Measurements from ENCODE around the gene PRDM16. TPM values are rescaled to one million over a fixed set of nuclear protein-coding genes. Genes with fewer than 3 reads are reported as not detected.

The PRDM16 gene
- total and polyA plus RNA-seq, 2 of the 4 experiments (the other 2 are of a cell fraction), result 0.02 TPM; not detected in 1

DNA sequence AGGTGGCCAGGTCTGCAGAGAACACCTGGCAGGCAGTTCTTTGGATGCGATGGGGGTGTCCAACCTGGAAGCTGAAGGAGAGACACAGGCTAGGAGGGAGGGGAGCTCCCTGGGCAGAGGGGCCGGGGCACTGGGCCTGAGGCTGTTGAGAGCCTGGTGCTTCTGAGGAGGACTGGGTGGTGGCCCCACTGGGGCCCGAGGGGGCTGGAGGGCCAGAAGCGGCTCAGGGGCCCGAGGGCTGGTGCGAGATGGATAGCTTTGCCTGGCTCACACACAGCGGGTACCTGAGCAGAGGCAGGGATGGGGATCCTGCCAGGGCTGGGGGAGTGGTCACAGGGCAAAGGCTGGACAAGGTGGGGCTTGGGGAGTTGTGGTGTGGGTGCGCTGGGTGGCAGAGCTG is 37.2 kb downstream of the PRDM16 start:
- H2BK20ac ChIP-seq (ENCODE audit: low read depth, low read length), result no peak overlapping the region
- BruUV-seq (replicated peaks), result no TSS peak
- H3K9me3 ChIP-seq (ENCODE audit: control insufficient read depth, insufficient read depth, low read length), result peaks cover 11% of the 10 kb centered on the region
- H2BK15ac ChIP-seq (ENCODE audit: low read depth, low read length), result no peak overlapping the region
- dilution Hi-C loops (cut with HindIII; ENCODE audit: low sequenced_read_pairs, unreplicated experiment) (no loop called here), intact Hi-C loops (cut with micrococcal nuclease) (no loop called here), in situ Hi-C loops (cut with MboI; ENCODE audit: low sequenced_read_pairs) (no loop called here)
- no peak overlapping the region for H3K23ac ChIP-seq (ENCODE audit: low read depth, low read length)
- no peak overlapping the region for H3K4me3 ChIP-seq (ENCODE audit: insufficient read depth, low read depth, low read length)
- no peak overlapping the region for H3K56ac ChIP-seq (ENCODE audit: extremely low read depth, insufficient read depth, low read length)
- ChIA-PET POLR2A (ENCODE audit: unreplicated experiment) (no interaction called here), CTCF (no interaction called here)
- no peaks in the 10 kb centered on the region for H3K36me3 ChIP-seq (ENCODE audit: control insufficient read depth, insufficient read depth, low read length)
- no peaks in the 10 kb centered on the region for H3K27me3 ChIP-seq (ENCODE audit: control insufficient read depth, insufficient read depth, low read length)
- no peak overlapping the region for H2AK9ac ChIP-seq (replicated peaks; ENCODE audit: low read depth, low read length, poor library complexity)
- ATAC-seq (ENCODE audit: low read depth) (no peak), DNase-seq (no peak)
- 60% methylated on average over 2 of the region's 8 CpGs; no CpG with 5 or more reads in 1 of the 2 experiments for WGBS, 2 experiments (ENCODE audit: extremely low coverage in 2 of 2, insufficient read length in 1 of 2)
- H2BK120ac ChIP-seq (ENCODE audit: low read depth, low read length), result no peak overlapping the region
- H3K9me1 ChIP-seq (ENCODE audit: insufficient read depth, low read length), result no peaks in the 10 kb centered on the region
- no peak overlapping the region for H3K14ac ChIP-seq (replicated peaks; ENCODE audit: low read depth, low read length)
- H3K4me1 ChIP-seq (ENCODE audit: control insufficient read depth, insufficient read depth, low read length), result no peaks in the 10 kb centered on the region
- TF ChIP-seq RAD21 (IDR thresholded peaks at IDR 0.05; ENCODE audit: low read length), result no peak
- no peak for TF ChIP-seq MAFK (IDR thresholded peaks at IDR 0.05; ENCODE audit: low read depth, low read length)
- TF ChIP-seq RFX5 (IDR thresholded peaks at IDR 0.05; ENCODE audit: low read depth, low read length), result no peak
- TF ChIP-seq MXI1 (IDR thresholded peaks at IDR 0.05; ENCODE audit: borderline replicate concordance, low read depth, low read length), result no peak
- no peak for TF ChIP-seq BHLHE40 (IDR thresholded peaks at IDR 0.05; ENCODE audit: low read depth, low read length)
- no peak for TF ChIP-seq RCOR1 (IDR thresholded peaks at IDR 0.05; ENCODE audit: insufficient replicate concordance, low read length)
- TF ChIP-seq, protein P1, sequence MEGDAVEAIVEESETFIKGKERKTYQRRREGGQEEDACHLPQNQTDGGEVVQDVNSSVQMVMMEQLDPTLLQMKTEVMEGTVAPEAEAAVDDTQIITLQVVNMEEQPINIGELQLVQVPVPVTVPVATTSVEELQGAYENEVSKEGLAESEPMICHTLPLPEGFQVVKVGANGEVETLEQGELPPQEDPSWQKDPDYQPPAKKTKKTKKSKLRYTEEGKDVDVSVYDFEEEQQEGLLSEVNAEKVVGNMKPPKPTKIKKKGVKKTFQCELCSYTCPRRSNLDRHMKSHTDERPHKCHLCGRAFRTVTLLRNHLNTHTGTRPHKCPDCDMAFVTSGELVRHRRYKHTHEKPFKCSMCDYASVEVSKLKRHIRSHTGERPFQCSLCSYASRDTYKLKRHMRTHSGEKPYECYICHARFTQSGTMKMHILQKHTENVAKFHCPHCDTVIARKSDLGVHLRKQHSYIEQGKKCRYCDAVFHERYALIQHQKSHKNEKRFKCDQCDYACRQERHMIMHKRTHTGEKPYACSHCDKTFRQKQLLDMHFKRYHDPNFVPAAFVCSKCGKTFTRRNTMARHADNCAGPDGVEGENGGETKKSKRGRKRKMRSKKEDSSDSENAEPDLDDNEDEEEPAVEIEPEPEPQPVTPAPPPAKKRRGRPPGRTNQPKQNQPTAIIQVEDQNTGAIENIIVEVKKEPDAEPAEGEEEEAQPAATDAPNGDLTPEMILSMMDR (conservative IDR thresholded peaks at IDR 0.05; ENCODE audit: low read depth, low read length), result no peak
- no peak for TF ChIP-seq CEBPB (IDR thresholded peaks at IDR 0.05; ENCODE audit: low read depth, low read length)
- no peak for TF ChIP-seq NFE2L2 (IDR thresholded peaks at IDR 0.05; ENCODE audit: low read depth, low read length)
- no peak for TF ChIP-seq SMC3 (IDR thresholded peaks at IDR 0.05; ENCODE audit: low read depth, low read length)
- TF ChIP-seq, protein P2, sequence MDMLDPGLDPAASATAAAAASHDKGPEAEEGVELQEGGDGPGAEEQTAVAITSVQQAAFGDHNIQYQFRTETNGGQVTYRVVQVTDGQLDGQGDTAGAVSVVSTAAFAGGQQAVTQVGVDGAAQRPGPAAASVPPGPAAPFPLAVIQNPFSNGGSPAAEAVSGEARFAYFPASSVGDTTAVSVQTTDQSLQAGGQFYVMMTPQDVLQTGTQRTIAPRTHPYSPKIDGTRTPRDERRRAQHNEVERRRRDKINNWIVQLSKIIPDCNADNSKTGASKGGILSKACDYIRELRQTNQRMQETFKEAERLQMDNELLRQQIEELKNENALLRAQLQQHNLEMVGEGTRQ (IDR thresholded peaks at IDR 0.05; ENCODE audit: low read depth, low read length), result no peak
- TF ChIP-seq FOS (IDR thresholded peaks at IDR 0.05; ENCODE audit: low read depth, low read length), result no peak
- TF ChIP-seq POLR2A (IDR thresholded peaks at IDR 0.05; ENCODE audit: low read depth, low read length), result no peak
- TF ChIP-seq MAZ (IDR thresholded peaks at IDR 0.05; ENCODE audit: borderline replicate concordance, low read depth, low read length), result no peak
- TF ChIP-seq, protein P3, sequence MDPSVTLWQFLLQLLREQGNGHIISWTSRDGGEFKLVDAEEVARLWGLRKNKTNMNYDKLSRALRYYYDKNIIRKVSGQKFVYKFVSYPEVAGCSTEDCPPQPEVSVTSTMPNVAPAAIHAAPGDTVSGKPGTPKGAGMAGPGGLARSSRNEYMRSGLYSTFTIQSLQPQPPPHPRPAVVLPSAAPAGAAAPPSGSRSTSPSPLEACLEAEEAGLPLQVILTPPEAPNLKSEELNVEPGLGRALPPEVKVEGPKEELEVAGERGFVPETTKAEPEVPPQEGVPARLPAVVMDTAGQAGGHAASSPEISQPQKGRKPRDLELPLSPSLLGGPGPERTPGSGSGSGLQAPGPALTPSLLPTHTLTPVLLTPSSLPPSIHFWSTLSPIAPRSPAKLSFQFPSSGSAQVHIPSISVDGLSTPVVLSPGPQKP (IDR thresholded peaks at IDR 0.05; ENCODE audit: borderline replicate concordance, low read depth, low read length), result no peak
- no peak for TF ChIP-seq CHD1 (IDR thresholded peaks at IDR 0.05; ENCODE audit: low read depth, low read length)
- no peak overlapping the region for H3K4me2 ChIP-seq (ENCODE audit: low read depth, low read length)
- no peaks in the 10 kb centered on the region for H3K79me1 ChIP-seq (ENCODE audit: low read depth in 1 of 2, low read length in 2 of 2)
- H3K4ac ChIP-seq (ENCODE audit: low read depth, low read length), result no peak overlapping the region
- H4K5ac ChIP-seq (ENCODE audit: low read depth, low read length), result no peak overlapping the region
- no peaks in the 10 kb centered on the region for H4K20me1 ChIP-seq (ENCODE audit: insufficient read depth, low read length)
- H4K91ac ChIP-seq (ENCODE audit: insufficient read depth, low read depth, low read length), result no peak overlapping the region
- no peak overlapping the region for H2AFZ ChIP-seq (replicated peaks; ENCODE audit: low read length, poor library complexity)
- H2AK5ac ChIP-seq (ENCODE audit: low read depth, low read length), result no peak overlapping the region
- H2BK5ac ChIP-seq (ENCODE audit: low read depth, low read length, poor library complexity, severe bottlenecking), result no peak overlapping the region
- no peak overlapping the region for H3K18ac ChIP-seq (ENCODE audit: low read depth, low read length)
- H4K8ac ChIP-seq (ENCODE audit: low read depth in 2 of 2, low read length in 2 of 2), result no peak overlapping the region
- no peak overlapping the region for H3K27ac ChIP-seq (ENCODE audit: insufficient read depth, low read length)
- H3K9ac ChIP-seq (ENCODE audit: low read depth, low read length), result no peak overlapping the region
